AG10803 (cell line): ENCODE results near the gene NUTM2E.
"Not testable (repeated sequence)": the region's sequence is repeated elsewhere in the genome, so short reads cannot be mapped to it uniquely, and the experiment has no call there.

Experiments
- DNase-seq: peaks from one replicate; pipeline ENCODE4 v3.0.0; 2010; ENCODE audit warnings: low read depth
- H3K4me3 ChIP-seq: 2 replicates; pipeline ENCODE4 v1.5.1; 2011; ENCODE audit warnings: mild to moderate bottlenecking, low read length, control low read depth
- TF ChIP-seq, protein P1 (sequence below): conservative IDR thresholded peaks from 2 replicates; pipeline ENCODE4 v1.5.1; 2011; ENCODE audit warnings: mild to moderate bottlenecking, low read length, control low read depth, inconsistent platforms

The NUTM2E gene, protein sequence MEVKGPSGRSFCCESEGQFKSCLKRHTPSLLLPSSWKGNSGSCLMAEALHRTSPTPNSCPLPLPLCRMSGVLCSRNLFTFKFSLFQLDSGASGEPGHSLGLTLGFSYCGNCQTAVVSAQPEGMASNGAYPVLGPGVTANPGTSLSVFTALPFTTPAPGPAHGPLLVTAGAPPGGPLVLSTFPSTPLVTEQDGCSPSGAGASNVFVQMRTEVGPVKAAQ (N-terminal part only)

DNA sequence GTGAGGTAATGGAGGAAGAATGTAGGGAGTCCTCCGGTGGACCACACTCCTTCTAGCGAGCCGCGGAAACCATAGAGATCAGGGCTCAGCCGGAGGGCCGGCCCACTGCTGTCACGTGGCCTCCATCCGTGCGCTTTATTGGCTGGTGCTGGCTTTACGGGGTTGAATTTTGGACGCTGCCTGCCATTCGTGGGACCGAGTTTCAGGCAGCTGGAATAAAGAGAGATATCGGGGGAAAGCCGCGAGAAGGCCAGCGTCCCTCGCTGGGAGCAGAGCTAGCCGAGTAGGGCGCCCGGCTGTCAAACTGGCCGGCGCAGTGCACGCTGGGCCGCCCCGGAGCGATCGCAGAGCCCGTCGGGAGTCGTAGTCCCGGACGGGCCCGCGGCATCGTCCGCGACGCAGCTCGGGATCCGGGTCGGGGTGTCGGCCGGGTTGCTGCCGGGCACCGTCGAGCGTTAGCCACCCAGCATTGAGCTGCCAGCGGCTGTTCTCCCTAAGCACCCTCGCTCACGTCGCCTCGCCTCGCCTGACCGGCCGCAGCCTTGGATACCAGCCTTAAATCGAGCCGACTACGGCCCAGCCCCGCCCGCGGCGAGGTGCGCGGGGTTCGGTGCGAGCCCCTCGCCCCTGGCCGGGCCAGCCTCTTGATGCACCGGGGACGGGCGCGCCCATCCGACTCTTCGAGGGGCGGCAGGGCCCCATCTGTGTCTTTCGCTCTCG lies at the start of gene NUTM2E:
TSS of gene NUTM2E (plus strand) at position 244 of the 720 bp plus-strand sequence. CDS start 15,002 bp downstream, outside the sequence.
- peak; percentile 74 for DNase-seq
- H3K4me3 ChIP-seq: peak within 1 kb of the TSS; percentile 60

DNA sequence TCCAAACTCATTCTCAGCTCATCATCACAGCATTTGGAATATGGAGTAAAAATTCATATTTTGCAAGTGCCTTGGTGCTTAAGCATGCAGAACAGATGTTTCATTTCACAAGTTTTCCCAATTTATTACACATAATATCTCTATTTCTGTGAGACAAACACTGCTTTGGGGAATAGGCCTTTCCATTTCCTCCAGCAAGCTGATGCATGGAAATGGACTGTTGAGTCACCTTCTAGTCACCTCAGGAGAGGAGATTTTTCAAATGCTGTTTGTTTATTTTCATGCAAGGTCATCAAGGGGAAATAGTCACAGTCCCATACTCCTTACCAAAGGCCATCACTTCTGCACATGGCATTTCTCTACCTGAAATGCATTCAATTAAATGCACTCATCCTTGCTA lies 48.5 kb upstream of the NUTM2E start:
- not testable (repeated sequence) for H3K4me3 ChIP-seq, DNase-seq

DNA sequence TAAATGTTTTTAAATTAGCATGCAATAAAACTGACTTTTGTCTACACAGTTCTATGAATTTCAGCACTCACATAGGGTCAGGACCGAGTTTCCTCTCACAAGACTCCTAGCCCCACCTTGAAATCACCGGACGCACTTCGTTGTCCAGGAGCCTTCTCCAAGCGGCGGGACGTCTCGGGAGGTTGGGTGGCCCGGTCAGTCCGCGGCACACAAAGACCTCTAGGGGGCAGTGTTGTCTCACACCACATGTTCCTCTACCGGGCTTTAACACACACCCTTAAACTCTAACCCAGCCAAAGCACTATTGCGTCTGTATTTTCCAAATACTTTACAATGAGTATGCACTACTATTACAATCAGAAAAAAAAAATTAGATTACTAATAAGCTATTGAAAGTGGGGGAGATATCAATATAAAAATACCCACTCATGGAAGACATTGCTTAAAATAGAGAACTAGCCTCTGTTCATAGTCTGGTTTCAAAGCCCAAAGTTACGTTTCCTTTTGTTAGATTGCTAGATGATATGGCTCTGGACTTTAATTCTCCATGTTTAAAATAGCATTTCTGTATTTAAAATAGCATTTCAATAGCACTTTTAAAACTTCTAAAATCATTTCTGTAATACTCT lies 47.1 kb upstream of the NUTM2E start:
- peak; percentile 61 for DNase-seq
- H3K4me3 ChIP-seq: not testable (repeated sequence)
- TF ChIP-seq, protein P1, sequence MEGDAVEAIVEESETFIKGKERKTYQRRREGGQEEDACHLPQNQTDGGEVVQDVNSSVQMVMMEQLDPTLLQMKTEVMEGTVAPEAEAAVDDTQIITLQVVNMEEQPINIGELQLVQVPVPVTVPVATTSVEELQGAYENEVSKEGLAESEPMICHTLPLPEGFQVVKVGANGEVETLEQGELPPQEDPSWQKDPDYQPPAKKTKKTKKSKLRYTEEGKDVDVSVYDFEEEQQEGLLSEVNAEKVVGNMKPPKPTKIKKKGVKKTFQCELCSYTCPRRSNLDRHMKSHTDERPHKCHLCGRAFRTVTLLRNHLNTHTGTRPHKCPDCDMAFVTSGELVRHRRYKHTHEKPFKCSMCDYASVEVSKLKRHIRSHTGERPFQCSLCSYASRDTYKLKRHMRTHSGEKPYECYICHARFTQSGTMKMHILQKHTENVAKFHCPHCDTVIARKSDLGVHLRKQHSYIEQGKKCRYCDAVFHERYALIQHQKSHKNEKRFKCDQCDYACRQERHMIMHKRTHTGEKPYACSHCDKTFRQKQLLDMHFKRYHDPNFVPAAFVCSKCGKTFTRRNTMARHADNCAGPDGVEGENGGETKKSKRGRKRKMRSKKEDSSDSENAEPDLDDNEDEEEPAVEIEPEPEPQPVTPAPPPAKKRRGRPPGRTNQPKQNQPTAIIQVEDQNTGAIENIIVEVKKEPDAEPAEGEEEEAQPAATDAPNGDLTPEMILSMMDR: peak; percentile 50

DNA sequence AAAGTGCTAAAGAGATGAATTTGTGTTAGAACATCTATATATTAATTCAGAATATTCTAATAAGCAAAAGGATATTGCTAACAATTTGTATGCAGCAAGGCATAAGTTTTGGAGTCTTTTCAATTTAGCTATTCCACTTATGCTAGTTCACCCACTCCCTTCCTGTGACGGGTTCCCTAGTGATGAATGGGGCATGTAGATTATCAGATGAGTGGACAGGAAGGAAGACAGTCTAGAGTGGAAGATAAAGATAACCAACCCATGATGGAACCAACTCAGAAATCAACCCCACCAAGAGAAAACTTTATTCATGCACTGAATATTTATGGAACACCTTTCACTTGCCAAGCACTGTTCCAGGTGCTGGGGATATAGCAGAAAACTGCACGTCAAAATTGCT lies 46.5 kb upstream of the NUTM2E start:
- H3K4me3 ChIP-seq, DNase-seq: not testable (repeated sequence)

DNA sequence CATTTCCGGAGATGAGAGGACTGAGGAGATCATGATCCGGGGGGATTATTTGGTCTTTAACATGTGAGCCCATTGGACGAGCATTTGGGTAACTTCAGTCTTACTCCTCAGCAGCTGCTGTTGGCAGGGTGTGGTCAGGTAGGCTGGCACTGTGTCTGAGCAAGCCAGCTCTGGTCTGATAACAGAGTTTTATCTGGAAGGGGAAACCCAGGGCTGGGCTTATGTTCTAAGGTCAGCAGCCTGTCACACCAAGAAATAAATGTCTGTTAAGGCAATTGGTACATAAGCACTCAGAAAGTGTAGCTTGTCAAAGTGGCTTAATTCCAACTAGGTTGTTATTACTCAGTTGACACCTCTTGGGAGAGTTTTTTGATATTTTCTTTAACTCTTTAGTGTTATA lies 45.0 kb upstream of the NUTM2E start:
- not testable (repeated sequence) for DNase-seq, H3K4me3 ChIP-seq

DNA sequence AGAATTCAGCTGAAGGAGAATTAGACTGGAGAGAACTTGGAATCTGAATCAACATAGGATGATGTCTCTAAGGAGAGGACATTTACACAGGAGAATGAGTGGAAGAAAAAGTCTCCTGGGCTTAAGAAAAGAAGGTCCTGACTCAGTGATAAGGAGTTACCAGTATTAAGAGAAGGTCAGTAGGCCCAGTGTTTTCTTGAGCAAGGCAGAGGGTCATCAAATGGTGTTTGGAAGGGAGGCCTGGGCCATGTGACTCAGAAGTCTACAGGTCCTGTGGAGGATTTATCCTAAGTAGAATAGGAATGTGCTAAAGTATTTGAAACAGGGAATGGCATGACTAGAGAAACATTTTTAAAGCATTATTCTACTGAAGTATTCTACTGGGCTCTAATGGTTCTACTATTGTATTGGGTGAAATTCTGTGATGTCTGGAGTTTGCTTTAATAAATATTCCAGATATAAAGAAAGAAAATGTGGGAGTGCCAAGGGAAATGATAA lies 39.0 kb upstream of the NUTM2E start:
- H3K4me3 ChIP-seq, DNase-seq: not testable (repeated sequence)

DNA sequence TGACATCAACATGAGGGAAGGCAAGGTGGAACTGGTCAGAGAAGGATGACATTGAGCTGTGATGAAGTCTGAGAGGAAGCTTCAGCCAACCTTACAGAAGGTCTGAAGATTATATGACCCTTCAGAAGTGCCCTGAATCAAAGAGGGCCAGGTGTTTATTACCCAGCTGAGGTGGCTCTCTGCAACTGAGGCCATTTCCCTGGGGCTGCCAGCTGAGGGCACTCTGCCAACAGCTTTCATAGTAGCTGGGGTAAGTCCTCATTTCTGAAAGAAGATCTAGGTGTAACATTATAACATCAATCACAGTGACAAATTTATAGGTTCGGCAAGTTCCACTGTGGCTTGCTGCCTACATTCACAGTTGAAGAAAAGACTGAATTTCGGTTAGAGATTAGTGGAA lies 37.2 kb upstream of the NUTM2E start:
- not testable (repeated sequence) for H3K4me3 ChIP-seq, DNase-seq

DNA sequence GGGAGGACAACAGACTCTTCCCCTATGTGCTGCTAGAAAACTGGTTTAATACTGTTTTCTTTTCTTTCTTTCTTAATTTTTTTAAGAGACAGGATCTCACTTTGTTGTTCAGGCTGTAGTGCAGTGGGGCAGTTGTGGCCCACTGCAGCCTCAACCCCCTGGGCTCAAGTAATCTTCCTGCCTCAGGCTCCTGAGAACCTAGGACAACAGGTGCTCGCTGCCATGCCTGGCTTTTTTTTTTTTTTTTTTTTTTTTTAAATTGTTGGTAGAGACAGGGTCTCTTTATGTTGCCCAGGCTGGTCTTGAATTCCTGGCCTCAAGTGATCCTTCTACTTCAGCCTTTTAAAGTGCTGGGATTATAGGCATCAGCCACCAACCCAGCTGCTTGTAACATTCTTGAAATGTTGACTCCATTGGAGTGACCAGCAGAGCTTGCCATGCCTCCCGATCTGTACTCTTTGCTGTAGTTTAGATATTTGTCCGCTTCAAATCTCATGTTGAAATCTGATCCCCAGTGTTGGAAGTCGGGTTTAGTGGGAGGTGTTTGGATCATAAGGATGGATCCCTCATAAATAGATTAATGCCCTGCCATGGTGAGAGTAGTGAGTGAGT lies 34.5 kb upstream of the NUTM2E start:
- not testable (repeated sequence) for DNase-seq, H3K4me3 ChIP-seq

DNA sequence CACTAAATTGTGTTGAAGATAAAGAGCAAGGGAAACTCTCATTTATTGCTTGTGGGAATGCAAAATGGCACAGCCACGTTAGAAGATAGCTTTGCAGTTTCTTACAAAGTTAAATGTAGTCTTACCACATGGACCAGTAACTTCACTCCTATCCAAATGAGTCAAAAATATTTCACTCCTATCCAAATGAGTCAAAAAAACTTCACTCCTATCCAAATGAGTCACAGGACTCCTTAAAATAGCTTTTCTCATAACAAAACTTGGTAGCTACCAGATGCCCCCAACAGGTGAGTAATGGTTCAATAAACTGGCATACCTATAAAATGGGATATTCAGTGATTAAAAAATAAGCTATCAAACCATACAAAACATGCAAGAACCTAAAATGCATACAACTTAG lies 27.2 kb upstream of the NUTM2E start:
- DNase-seq, H3K4me3 ChIP-seq: not testable (repeated sequence)

DNA sequence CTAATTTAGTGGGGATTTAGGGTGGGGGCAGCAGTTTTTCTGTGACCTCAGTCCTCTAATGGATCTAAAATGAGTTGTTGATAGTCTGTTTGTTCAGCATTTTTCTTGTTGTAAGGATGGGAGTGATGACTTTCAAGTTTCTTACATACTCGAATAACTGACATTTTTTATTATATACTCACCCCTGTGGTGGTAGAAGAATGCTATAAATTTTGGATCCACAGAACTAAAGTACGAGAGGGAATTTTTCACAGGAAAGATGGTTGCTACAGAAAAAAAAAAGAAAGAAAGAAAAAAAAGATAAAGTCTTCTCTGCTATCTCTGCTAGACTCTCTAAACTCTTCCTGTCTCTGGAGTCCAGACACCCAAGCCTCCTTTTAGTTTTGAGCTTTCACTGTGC lies 20.7 kb upstream of the NUTM2E start:
- DNase-seq: peak; percentile 48
- H3K4me3 ChIP-seq: not testable (repeated sequence)

DNA sequence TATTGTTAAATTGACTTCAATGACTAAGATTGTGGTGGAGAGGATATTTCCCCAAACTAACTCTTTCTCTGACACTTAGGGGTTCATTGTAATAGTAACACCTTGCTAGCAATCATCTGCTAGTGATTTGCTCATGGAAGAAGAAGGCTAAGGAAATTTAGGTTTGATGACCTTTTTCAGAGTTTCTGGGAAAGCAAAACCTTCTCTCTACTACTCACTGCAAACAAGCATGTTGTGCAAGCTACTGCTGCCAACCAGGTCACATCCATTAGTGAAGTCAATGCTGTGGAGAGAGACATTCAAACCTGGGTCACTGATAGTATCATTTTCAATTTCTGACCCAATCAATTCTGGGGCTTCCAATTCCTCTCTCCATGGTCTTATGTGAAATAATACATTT lies 14.6 kb upstream of the NUTM2E start:
- DNase-seq, H3K4me3 ChIP-seq: not testable (repeated sequence)

DNA sequence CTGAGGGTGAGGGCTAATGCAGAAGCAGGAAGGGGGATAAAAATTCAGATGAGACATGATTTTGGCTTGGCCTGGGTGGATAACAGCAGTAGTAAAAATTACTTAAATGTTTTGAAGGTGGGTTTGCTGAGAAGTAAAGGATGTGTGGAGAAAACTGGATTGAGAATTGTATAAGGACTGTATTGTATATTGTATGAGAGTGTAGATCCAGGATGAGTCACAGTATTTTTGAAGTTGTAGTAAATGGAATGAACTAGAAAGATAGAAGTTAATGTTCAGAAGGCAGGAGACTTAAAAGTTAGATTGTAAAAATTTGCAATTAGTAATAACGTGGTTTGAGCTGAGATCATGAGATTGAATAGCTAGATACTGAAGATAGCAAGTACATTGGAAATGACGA lies 10.2 kb upstream of the NUTM2E start:
- DNase-seq, H3K4me3 ChIP-seq: not testable (repeated sequence)

DNA sequence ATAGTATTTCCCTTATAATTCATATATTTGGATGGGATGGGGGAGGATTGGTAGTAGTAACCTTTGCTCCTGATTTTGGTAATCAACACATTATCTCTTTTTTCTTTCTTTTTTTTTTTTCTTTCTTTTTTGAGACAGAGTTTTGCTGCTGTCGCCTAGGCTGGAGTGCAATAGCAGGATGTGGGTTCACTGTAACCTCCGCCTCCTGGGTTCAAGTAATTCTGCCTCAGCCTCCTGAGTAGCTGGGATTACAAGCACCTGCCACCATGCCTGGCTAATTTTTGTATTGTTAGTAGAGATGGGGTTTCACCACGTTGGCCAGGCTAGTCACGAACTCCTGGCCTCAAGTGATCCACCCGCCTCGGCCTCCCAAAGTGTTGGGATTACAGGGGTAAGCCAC lies 3.2 kb upstream of the NUTM2E start:
- DNase-seq: not testable (repeated sequence)

DNA sequence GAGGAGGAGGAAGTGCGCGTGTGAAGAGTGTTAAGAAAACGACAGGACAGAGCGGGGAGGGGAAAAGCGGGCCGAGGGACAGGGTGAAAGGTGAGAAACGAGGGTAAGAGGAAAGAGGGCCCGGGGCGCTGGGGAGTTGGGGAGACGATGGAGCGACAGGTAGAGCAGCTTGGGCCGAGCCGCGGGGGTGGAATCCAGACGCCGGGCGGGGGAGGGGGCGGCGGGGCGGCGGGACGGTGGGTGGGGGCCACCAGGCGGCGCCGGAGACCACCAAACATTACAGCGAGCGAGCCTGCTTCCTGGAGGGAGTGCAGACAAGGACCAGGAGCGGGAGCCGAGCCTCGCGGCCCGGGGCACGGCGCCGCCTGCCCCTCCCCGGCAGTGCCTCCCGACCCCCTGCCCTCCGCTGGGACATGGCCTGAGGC lies 940 bp upstream of the NUTM2E start:
- not testable (repeated sequence) for DNase-seq
- H3K4me3 ChIP-seq: peak overlapping the region; percentile 60

More for the DNA sequence above, 3.2 kb upstream of the NUTM2E start:
- H3K4me3 ChIP-seq: not testable (repeated sequence)

DNA sequence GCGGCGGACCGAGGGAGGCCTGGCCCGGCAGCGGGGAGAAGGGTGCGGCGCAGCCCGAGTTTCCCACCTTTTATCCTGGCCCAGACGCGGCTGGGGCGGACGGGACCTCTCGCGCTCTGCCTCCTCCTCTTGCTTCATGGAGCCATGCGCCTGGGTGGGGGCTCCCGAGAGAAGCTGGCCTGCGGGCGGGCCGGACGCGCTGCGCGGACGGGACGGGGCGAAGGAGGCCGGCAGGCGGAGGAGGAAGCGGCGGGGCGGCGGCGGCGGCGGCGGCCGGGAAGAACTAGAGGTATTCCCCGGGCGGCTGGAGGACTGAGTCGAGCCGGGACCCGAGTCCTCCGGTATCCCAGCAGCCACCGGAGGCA lies 426 bp upstream of the NUTM2E start:
- peak; percentile 1 for DNase-seq
- H3K4me3 ChIP-seq: peak overlapping the region; percentile 53

DNA sequence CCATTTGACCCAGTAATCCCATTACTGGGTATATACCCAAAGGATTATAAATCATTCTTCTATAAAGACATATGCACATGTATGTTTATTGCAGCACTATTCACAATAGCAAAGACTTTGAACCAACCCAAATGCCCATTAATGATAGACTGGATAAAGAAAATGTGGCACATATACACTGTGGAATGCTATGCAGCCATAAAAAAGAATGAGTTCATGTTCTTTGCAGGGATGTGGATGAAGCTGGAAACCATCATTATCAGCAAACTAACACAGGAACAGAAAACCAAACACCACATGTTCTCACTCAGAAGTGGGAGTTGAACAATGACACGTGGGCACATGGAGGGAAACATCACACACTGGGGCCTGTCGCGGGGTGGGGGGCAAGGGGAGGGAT lies 7.3 kb downstream of the NUTM2E start:
- DNase-seq: not testable (repeated sequence)

DNA sequence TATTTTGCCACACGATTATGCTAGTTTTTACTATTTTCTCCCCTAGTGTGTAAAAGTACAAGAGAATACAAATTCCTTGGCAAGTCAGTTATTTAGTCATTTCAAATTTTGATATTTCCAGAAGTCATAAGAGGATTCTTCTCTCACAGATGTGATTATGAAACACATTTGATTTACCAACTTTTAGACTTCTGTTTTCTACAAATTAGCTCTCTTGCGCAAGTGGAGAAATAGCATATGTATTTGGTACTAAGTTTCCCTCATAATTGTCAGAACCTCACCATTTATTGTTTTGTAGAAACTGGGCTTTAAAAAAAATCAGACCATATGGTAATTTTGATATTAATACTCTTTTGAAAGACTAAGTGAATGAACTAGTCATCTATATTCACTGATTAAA lies 9.4 kb downstream of the NUTM2E start:
- not testable (repeated sequence) for H3K4me3 ChIP-seq, DNase-seq

More for the DNA sequence above, 7.3 kb downstream of the NUTM2E start:
- not testable (repeated sequence) for H3K4me3 ChIP-seq

DNA sequence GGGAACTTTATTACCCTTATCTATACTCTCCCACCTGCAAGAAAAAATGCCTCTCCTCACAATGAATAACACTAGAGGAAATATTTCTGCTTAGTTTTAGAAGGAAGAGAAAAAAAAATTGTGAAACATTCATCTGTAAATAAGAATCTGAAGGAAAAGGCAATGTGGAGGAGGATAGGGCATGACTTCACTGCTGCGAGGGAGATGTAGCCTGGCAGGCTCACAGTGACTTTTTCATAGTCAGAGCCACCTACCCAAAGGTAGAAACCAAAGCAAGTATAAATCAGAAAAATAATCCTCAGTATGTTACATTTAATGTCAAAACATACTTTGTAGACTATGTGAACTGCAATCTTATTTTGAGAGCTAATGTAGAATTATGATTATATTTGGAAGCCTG lies 10.4 kb downstream of the NUTM2E start:
- DNase-seq, H3K4me3 ChIP-seq: not testable (repeated sequence)

DNA sequence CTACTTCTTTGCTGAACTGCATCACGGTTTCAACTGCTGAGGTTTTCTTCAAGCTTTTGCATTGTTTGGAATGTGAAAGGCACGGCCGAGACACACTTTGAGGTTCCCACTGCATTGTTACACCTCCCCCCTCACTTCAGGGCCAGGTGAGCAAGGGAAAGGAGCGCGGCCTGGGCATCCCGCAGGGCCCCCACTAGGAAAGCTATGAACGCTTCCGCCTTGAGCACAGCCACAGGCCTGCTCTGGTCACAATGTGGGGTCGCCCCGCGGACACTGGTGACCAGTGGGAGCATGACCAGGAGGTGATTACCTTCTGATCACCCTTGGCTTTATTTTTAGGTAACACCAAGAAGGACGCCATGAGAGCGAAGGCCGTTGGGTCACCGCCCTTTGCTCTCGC lies 11.9 kb downstream of the NUTM2E start:
- DNase-seq, H3K4me3 ChIP-seq: not testable (repeated sequence)
